HG03521 (cell line): Measurements from ENCODE around the gene RSPO3.
A peak's percentile ranks its signal among the peaks of the same experiment; 100 is the strongest.

Source experiments
- ATAC-seq: cut with Tn5 transposase; IDR thresholded peaks from one replicate; pipeline ENCODE4 v1.9.1; 2021; ENCODE audit warnings: mild to moderate bottlenecking, moderate library complexity; ENCODE audit not compliant: unreplicated experiment

The RSPO3 gene

DNA sequence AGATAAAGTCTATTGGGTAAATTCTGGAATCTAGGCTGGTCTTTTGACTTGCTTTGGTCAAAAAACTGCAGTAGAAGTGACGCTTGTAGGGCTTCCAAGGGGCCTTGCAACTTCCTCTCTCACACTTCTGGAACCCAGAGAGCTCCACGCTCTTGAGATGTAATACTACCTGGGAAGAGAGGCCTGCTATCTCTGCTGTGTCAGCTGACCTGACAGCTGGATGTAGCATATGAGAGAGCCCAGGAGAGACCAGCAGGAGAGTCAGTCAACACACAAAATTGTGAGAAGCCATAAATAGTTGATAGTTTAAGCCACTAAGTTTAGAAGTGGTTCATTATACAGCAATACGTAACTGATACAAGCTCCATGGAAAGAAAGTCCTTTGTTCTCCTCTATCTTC, 7.8 kb upstream of the RSPO3 start:
- ATAC-seq, result no peak

- ATAC-seq, result no peak
Measured at GRCh38 chr6:127111526-127111925, 6.9 kb upstream of the RSPO3 start.

- ATAC-seq, result no peak
Measured at GRCh38 chr6:127114214-127114760, 4.2 kb upstream of the RSPO3 start.

DNA sequence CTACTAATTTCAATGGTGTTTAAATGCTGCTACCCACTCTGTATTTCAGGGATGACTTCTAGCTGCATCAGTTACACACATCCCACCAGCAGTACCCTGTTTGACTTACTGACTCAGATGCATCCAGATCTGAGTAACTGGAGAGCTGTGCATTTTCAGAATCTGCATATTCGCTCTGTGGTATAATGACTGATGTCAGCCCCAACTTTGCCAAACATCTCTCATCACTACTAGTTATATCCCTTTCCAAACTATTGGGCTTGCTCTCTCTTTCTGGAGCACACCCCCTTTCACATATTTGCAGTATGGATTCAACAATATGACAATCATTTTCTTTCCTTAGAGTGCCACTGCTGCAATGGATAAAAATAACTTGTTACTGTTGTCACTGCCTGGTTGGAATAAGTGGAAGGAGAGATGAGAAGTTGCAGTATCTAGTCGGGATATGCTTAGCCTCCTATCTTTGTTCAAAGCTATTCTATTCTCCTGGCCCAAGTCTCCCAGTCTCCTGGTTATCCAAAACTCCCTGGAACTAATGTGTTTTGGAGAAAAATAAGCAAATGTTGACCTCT, 3.3 kb upstream of the RSPO3 start:
- ATAC-seq, result no peak

DNA sequence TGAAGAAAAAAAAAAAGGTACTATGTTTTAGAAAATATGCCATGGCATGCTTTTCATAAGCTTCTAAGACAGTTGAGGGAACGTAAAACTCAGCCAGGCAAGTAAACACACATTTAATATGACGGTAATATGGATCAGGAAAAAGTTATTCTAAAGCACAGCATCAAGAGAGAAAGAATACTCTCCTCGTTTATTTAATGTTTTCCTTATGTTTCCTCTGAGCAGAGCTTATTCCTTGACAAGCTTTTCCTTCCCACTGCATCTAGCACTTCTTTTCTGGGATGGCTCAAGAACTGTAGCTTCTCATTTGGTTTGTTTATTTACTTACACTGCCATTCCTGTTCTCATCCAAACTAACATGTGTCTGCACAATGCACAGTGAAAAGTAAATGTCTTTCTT, 2.7 kb upstream of the RSPO3 start:
- no peak for ATAC-seq

DNA sequence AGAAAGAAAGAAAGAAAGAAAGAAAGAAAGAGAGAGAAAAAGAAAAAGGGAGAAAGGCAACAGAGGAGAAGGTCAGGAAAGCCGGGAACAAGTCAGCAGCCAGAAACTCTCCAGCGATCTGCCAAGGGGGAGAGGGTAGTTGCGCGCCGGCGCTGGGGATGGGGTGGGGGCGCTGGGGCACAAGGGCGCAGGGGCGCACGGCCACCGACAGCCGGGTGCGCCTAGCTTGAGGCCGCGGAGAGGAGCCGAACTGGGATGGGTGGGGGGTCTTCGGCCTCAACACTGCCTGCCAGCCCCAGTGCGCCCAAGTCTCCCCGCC, 533 bp upstream of the RSPO3 start:
- ATAC-seq, result no peak

DNA sequence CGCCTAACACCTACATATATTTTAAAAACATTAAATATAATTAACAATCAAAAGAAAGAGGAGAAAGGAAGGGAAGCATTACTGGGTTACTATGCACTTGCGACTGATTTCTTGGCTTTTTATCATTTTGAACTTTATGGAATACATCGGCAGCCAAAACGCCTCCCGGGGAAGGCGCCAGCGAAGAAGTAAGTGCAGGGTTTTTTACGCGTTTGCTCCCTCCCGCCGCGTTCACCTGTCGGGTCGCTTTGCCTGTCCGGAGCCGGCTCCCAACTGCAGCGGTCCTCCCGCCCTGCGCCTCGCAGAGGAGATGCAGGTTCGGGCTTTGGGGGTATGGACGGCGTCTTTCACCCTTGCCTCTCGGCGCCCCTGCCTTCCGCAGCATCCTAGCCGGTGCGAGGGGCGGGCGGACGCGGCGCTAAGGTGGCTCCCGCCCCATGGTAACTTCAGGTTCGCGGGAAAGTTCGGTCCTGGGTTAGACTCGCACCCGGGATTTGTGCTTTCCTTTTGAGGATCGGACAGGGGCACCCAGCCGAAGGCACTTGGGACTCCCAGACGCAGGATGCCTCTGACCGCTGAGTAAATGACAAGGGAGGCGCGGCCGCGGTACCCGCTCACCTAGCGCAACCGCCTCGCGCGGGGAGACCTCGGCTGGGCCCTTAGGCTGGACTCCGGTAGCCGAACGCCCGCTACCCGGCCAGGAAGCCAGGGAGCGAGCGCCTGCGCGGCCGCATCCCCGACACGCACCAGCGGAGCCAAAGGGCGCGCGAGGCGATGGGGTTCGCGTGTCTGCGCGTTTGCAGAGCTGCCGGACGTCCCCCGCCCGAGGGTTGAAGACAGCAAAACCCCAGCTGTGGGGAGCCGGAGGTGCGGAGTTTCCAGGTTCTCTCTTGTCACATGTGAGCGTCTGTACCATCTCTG, 891 bp downstream of the RSPO3 start:
- ATAC-seq, result peak; percentile 38

GRCh38 chr6:127120023-127120786, 1.7 kb downstream of the RSPO3 start:
- ATAC-seq, result no peak

DNA sequence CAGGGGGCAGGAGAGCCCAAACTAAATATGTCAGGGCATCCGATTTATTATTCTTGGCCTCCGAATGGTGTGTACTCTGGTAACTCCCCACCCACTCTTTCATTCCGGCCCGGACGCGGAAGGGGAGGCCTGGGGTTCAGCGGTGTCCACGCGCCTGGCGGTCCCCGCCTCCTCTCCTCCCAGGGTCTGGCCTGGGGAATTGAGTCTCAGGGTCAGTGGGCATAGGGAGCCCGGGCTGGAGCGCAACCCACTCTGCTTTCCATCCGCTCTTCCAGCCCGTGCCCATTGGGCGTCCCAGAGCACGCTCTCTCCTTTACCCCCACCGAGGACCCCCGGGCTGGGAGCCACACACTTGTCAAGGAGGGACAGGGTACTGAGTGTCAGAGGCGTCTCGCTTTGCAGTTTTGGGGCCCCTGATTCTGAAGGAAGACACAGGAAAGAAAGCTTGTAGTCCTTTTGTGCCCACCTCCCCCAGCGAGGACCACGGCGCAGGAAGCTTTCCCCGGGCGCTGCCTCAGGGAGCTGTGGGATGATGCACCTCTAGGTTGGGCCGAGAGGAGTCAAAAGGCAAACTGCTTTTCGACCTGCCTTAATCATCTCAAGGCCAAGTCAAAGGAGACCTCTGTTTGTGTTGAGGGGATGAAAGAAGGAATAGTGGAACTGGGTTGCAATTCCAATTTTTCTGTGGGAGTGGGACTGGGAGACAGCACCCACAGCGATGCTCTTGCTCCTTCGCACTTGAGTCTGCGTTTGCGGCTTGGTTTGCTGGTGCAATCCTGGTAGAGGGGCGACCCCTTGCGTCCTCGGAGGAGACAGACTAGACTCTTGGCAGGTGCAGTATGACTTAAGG, 2.5 kb downstream of the RSPO3 start:
- peak; percentile 79 for ATAC-seq

GRCh38 chr6:127121637-127121960, 3.1 kb downstream of the RSPO3 start:
- no peak for ATAC-seq

DNA sequence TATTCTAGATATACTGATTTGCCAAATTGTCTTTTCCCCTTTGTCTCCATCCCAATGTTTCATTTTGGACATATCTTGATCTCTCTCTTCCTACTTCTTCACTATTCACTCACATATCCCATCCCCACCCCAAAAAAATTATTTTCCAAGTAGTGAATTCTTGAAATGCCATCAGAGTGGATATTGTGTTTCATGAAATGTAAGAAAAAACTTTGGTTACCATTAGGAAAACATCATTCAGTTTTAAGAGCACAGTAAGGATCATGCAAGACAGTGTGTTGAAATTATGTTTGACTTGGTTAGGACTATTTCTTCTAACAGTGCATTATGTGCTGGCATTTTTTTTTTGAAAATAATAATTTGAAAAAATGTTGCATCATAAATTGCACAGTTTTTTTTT, 5.7 kb downstream of the RSPO3 start:
- no peak for ATAC-seq

- ATAC-seq, result no peak
Measured at GRCh38 chr6:127124680-127125079, 6.2 kb downstream of the RSPO3 start.

- no peak for ATAC-seq
Measured at GRCh38 chr6:127128066-127128465, 9.6 kb downstream of the RSPO3 start.

DNA sequence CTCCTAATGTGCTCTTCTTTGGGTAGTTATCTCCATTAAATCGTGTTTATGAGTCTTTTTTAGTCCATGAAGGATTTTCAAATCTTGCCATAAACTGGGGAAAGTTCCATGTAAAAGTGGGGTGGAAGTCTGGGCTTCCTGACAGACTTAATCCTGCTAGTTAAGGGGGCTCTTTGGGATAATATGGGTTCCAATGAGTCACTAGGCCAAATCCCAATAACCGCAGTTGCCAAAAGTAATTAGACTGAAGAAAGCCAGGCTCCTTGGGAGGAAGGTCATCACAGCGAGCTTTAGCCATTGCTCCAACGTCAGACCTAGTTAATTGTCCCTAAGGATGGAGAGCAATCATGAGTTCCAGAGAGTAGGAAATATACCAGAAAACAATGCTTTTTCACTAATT, 10.8 kb downstream of the RSPO3 start:
- no peak for ATAC-seq

- ATAC-seq, result no peak
Measured at GRCh38 chr6:127131275-127131674, 12.8 kb downstream of the RSPO3 start.

DNA sequence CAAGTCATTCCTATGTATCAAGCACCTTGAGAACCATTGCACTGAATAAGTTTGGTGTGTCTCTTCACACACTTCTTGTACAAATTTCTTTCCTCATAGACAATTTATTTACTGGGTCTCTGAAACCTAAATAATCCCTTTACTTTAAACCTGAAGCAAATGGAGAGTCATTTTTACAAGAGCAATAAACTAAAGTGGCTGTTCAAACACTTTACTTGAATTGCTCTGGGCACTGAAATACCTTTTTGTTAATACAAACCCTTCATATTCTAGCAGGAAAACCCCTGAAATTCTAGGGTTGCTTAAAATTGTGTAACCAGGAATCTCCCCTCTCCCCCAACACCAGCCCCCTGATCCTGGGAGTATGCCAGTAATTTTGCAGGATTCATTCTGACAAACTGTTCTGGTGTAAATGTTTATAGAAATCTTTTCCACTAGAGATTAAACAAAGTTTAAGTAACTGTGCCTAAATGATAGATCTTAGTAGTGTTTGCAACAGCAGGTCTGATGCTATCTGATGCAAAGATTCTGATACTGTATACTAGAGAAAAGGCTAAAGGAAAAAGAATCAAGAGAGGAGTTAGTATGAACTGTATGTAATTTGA, 13.4 kb downstream of the RSPO3 start:
- ATAC-seq, result no peak

DNA sequence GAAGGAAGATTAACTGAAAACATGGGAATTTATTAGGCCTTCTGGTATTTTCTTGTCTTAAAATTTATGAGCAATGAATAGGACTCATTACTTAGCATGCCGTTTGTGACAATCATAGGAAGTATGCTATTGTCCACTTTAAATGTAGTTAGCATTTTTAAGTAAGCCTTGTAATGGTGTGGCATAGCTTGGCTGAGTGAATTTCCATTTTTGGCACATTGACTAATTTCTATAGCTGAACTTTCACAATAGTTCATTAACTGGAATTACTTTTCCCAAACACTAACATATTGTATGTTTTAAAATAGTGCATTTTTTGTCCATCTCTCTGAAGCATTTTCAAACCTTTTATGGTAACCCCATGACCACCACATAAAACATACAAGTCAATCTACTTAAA, 15.7 kb downstream of the RSPO3 start:
- ATAC-seq, result no peak

- no peak for ATAC-seq
Measured at GRCh38 chr6:127136786-127137185, 18.3 kb downstream of the RSPO3 start.

GRCh38 chr6:127146932-127147331, 28.5 kb downstream of the RSPO3 start:
- no peak for ATAC-seq

DNA sequence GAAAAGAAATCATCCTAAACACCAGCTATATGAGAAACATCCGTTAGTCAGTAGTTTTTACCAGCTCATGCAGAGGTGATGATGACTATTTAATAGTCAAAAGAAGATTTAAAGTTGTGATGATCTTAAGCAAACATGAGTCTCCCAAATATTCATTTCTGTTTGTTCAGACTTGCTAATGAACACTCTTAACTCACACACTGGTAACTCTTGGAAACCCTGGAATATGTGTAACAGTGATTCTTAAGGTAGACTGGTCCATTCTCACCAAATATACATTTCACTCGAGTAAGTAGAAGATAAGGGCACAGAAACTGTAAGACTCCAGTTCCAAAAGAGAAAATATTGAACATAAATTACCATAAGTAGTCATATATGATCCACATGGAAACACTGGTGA, 29.1 kb downstream of the RSPO3 start:
- ATAC-seq, result no peak

DNA sequence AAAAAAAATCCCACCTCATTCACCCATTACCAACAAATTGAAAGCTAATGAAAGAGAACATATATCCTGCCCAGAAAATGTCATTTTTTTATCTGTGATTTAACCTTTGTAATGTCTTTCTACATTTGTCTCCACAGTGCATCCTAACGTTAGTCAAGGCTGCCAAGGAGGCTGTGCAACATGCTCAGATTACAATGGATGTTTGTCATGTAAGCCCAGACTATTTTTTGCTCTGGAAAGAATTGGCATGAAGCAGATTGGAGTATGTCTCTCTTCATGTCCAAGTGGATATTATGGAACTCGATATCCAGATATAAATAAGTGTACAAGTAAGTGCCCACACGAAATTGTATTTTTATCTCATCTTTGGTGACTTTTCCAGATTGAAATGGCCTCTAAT, 30.0 kb downstream of the RSPO3 start:
- ATAC-seq, result no peak
